GM12878 (cell line): Measurements from ENCODE around the gene ZNF367.

Experiments
- EZH2 ChIP-seq: IDR thresholded peaks from 2 replicates; pipeline ENCODE4 v1.6.1; 2012; ENCODE audit warnings: low read depth, mild to moderate bottlenecking, control low read depth, inconsistent platforms, low read length, borderline replicate concordance; ENCODE audit not compliant: control insufficient read depth
- NFYB ChIP-seq: IDR thresholded peaks from 2 replicates; pipeline ENCODE4 v1.6.1; 2011; ENCODE audit warnings: low read depth, mild to moderate bottlenecking, low read length, improper control_type of control experiment, moderate library complexity; ENCODE audit not compliant: insufficient read depth
- POLR2A ChIP-seq: IDR thresholded peaks from 2 replicates; pipeline ENCODE4 v1.6.1; 2011; ENCODE audit warnings: low read depth, mild to moderate bottlenecking, low read length
- RAD21 ChIP-seq: IDR thresholded peaks from 2 replicates; pipeline ENCODE4 v1.6.1; 2011; ENCODE audit warnings: mild to moderate bottlenecking, low read depth, low read length, moderate library complexity; ENCODE audit not compliant: insufficient read depth
- SIX5 ChIP-seq: IDR thresholded peaks from 2 replicates; pipeline ENCODE4 v1.6.1; 2011; ENCODE audit warnings: mild to moderate bottlenecking, low read depth, low read length, moderate library complexity; ENCODE audit not compliant: severe bottlenecking
- SUZ12 ChIP-seq: fragments of 200-600 bp; sonication (generic); IDR thresholded peaks from one replicate; pipeline ENCODE4 v1.6.1; 2018; ENCODE audit warnings: antibody characterized with exemption, mild to moderate bottlenecking; ENCODE audit not compliant: unreplicated experiment
- TARDBP ChIP-seq: IDR thresholded peaks from 2 replicates; pipeline ENCODE4 v1.6.1; 2016; ENCODE audit warnings: borderline replicate concordance
- ZNF274 ChIP-seq: IDR thresholded peaks from one replicate; pipeline ENCODE4 v1.8.0; 2011; ENCODE audit not compliant: insufficient read length, insufficient read depth
- TF ChIP-seq, protein P1 (sequence below), 3 experiments: IDR thresholded peaks in 2 of 3; conservative IDR thresholded peaks in 1 of 3; 2 replicates each; pipeline ENCODE4 v1.5.1; 2011; ENCODE audit warnings: low read depth in 3 of 3, low read length in 3 of 3, mild to moderate bottlenecking in 3 of 3, control low read depth in 2 of 3, moderate library complexity in 2 of 3, inconsistent platforms in 1 of 3, mixed read lengths in 1 of 3; ENCODE audit not compliant: control insufficient read depth in 2 of 3, insufficient read depth in 1 of 3; ENCODE audit errors: extremely low read depth in 1 of 3
- TF ChIP-seq, protein P2 (sequence below): IDR thresholded peaks from 2 replicates; pipeline ENCODE4 v1.6.1; 2011; ENCODE audit warnings: mild to moderate bottlenecking, low read depth, low read length, moderate library complexity; ENCODE audit not compliant: insufficient replicate concordance

DNA sequence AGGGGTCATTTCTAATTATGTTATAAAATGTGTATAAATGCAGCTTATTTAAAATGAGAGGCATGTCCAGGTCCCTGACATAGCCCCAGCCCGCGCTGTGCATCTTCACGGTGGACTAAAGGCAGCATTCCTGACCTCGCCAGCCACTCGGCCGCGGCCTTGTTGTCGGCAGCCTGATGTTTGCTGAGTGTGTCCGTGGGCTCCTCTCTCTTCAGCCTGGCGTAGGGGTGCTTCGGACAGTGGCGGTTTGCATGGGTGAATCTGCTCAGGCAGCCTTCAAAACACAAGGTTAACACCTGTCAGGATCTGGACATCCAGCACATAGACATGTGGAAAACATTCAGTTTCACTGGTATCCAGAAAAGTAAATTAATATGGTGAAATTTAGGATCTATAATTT lies 25.9 kb downstream of the ZNF367 start:
- TF ChIP-seq, protein P1, sequence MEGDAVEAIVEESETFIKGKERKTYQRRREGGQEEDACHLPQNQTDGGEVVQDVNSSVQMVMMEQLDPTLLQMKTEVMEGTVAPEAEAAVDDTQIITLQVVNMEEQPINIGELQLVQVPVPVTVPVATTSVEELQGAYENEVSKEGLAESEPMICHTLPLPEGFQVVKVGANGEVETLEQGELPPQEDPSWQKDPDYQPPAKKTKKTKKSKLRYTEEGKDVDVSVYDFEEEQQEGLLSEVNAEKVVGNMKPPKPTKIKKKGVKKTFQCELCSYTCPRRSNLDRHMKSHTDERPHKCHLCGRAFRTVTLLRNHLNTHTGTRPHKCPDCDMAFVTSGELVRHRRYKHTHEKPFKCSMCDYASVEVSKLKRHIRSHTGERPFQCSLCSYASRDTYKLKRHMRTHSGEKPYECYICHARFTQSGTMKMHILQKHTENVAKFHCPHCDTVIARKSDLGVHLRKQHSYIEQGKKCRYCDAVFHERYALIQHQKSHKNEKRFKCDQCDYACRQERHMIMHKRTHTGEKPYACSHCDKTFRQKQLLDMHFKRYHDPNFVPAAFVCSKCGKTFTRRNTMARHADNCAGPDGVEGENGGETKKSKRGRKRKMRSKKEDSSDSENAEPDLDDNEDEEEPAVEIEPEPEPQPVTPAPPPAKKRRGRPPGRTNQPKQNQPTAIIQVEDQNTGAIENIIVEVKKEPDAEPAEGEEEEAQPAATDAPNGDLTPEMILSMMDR (IDR thresholded peaks at IDR 0.05 in 2 of 3, conservative IDR thresholded peaks at IDR 0.05 in 1 of 3; ENCODE audit: control insufficient read depth in 2 of 3, extremely low read depth in 1 of 3, insufficient read depth in 1 of 3, low read depth in 3 of 3, low read length in 3 of 3), result no peak
- TF ChIP-seq NFYB, result no peak
- TF ChIP-seq, protein P2, sequence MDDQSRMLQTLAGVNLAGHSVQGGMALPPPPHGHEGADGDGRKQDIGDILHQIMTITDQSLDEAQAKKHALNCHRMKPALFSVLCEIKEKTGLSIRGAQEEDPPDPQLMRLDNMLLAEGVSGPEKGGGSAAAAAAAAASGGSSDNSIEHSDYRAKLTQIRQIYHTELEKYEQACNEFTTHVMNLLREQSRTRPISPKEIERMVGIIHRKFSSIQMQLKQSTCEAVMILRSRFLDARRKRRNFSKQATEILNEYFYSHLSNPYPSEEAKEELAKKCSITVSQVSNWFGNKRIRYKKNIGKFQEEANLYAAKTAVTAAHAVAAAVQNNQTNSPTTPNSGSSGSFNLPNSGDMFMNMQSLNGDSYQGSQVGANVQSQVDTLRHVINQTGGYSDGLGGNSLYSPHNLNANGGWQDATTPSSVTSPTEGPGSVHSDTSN, result no peak
- no peak for TF ChIP-seq TARDBP
- TF ChIP-seq EZH2, result no peak
- TF ChIP-seq SUZ12, result no peak
- TF ChIP-seq RAD21, result no peak
- TF ChIP-seq ZNF274, result no peak
- no peak for TF ChIP-seq SIX5
- TF ChIP-seq POLR2A, result no peak
